HepG2 (cell line): ENCODE results near the gene ZNF500.

Experiments
- CHD2 ChIP-seq: IDR thresholded peaks from 2 replicates; pipeline ENCODE4 v1.6.1; 2011; ENCODE audit warnings: low read depth, low read length, improper control_type of control experiment
- FOXK2 ChIP-seq: fragments of 450-650 bp; IDR thresholded peaks from 2 replicates; pipeline ENCODE4 v1.6.1; 2016
- FOXM1 ChIP-seq: sonication (generic); formaldehyde crosslinking; IDR thresholded peaks from 2 replicates; pipeline ENCODE4 v1.5.0; 2020; ENCODE audit warnings: missing genetic modification reagents
- NCOR1 ChIP-seq: fragments of 200-600 bp; sonication (generic); IDR thresholded peaks from 2 replicates; pipeline ENCODE4 v1.7.0; 2017; ENCODE audit warnings: antibody characterized with exemption, low read length, borderline replicate concordance
- PATZ1 ChIP-seq: sonication (generic); formaldehyde crosslinking; IDR thresholded peaks from 2 replicates; pipeline ENCODE4 v1.4.0; 2020; ENCODE audit warnings: missing genetic modification reagents
- TGIF2 ChIP-seq: IDR thresholded peaks from 2 replicates; pipeline ENCODE4 v1.6.1; 2016; ENCODE audit warnings: control low read depth, missing compliant biosample characterization
- U2AF1 ChIP-seq: fragments of 200-400 bp; formaldehyde crosslinking; optimal IDR thresholded peaks from 2 replicates; pipeline ENCODE3; 2017; ENCODE audit warnings: mild to moderate bottlenecking, low read depth, low read length
- ZFP37 ChIP-seq: sonication (generic); formaldehyde crosslinking; IDR thresholded peaks from 2 replicates; pipeline ENCODE4 v1.4.0; 2020; ENCODE audit warnings: missing genetic modification reagents, borderline replicate concordance
- ZNF331 ChIP-seq: sonication (generic); formaldehyde crosslinking; IDR thresholded peaks from 2 replicates; pipeline ENCODE4 v1.4.0; 2020; ENCODE audit warnings: missing genetic modification reagents

DNA sequence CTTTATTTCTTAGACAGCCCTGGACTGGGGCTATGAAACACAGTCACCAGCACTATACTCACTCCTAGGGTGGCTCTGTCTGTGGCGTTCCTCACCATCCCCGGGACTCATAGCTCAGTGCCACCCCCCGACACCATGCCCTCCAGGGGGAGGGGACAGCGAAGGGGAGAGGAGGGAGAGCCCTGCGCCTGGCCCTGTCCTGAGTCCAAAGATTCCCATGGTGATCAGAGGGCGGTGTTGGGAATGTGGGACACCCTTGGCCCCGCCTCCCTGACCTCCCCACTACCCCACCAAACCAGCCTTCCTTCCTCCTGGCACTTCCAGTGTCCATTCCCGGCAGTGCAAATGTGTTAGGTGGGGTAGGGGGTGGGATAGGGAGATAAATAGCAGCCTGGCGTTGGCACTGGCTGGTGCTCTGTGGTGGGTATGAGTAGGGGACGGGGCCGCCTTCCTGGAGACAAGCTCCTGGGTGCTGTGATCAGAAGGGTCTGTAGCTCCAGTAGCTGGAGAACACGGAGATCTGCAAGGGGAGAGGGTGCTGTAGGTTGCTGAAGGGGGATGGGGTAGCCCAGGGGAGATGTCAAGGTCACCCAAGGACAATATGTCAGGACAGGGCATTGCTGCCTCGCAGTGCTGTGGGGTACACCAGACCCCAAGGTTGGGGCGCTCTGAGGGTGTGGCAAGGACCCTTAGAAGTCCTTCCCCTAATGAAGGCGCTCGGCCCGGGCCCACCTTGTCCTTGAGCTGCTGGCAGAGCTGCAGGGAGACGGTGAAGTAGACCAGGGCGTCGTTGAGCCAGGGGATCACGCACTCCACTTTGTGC is 30.2 kb upstream of the ZNF500 start:
- no peak for TF ChIP-seq ZNF331 (CRISPR knock-in tag)
- TF ChIP-seq FOXK2 = no peak
- TF ChIP-seq CHD2 = no peak
- no peak for TF ChIP-seq ZFP37 (CRISPR knock-in tag)
- no peak for TF ChIP-seq NCOR1
- TF ChIP-seq PATZ1 (CRISPR knock-in tag) = no peak
- TF ChIP-seq U2AF1 = no peak
- no peak for TF ChIP-seq TGIF2 (CRISPR knock-in tag)
- TF ChIP-seq FOXM1 = no peak
